Large intestine (tissue), 12 donors: ENCODE results near the gene TMPRSS6. TPM values are rescaled to one million over a fixed set of nuclear protein-coding genes. Genes with fewer than 3 reads are reported as not detected.

Source experiments
- DNase-seq, 2 donors: peaks; one replicate each; pipeline versions ENCODE4 v3.0.0 to v3.0.0-alpha.2; 2013
- H3K27ac ChIP-seq: one replicate; pipeline ENCODE4 v1.5.1; 2013; ENCODE audit warnings: low read length
- H3K27me3 ChIP-seq: 2 replicates; pipeline ENCODE4 v1.6.1; 2013; ENCODE audit warnings: low read length; ENCODE audit not compliant: control insufficient read depth, insufficient read depth
- H3K36me3 ChIP-seq: 2 replicates; pipeline ENCODE4 v1.6.1; 2013; ENCODE audit warnings: low read length; ENCODE audit not compliant: control insufficient read depth, insufficient read depth
- H3K4me1 ChIP-seq: one replicate; pipeline ENCODE4 v1.6.1; 2013; ENCODE audit warnings: low read length; ENCODE audit not compliant: control insufficient read depth, insufficient read depth
- H3K4me3 ChIP-seq: one replicate; pipeline ENCODE4 v1.5.1; 2013; ENCODE audit warnings: low read length
- H3K9me3 ChIP-seq: one replicate; pipeline ENCODE4 v1.6.1; 2013; ENCODE audit warnings: mild to moderate bottlenecking, low read depth, low read length, moderate library complexity; ENCODE audit not compliant: control insufficient read depth
- WGBS: methylation state at CpG from one replicate; pipeline ENCODE4 v1.1.5; 2013; ENCODE audit warnings: low lambda C conversion rate; ENCODE audit not compliant: insufficient coverage; 5-methylcytosine and 5-hydroxymethylcytosine counted together
- long read RNA-seq, 11 donors: transcript quantifications; one replicate each; lab custom pipeline, GENCODE V29; 2026
- polyA plus RNA-seq: library from polyadenylated mRNA; unstranded; fragments of 120-200 nt; gene quantifications from one replicate; pipeline ENCODE4 v1.2.1, GENCODE V29; 2013

The TMPRSS6 gene
- polyA plus RNA-seq, result 3.8 TPM
- long read RNA-seq, donor 1, result 0 reads
- long read RNA-seq, donor 2, result 0 reads
- long read RNA-seq, donor 3, result 0 reads
- long read RNA-seq, donor 4, result 0 reads
- long read RNA-seq, donor 5, result 0 reads
- long read RNA-seq, donor 6, result 0 reads
- long read RNA-seq, donor 7, result 0 reads
- long read RNA-seq, donor 8, result 0 reads
- long read RNA-seq, donor 9, result 0 reads
- long read RNA-seq, donor 10, result 0 reads
- long read RNA-seq, donor 11, result 0 reads

DNA sequence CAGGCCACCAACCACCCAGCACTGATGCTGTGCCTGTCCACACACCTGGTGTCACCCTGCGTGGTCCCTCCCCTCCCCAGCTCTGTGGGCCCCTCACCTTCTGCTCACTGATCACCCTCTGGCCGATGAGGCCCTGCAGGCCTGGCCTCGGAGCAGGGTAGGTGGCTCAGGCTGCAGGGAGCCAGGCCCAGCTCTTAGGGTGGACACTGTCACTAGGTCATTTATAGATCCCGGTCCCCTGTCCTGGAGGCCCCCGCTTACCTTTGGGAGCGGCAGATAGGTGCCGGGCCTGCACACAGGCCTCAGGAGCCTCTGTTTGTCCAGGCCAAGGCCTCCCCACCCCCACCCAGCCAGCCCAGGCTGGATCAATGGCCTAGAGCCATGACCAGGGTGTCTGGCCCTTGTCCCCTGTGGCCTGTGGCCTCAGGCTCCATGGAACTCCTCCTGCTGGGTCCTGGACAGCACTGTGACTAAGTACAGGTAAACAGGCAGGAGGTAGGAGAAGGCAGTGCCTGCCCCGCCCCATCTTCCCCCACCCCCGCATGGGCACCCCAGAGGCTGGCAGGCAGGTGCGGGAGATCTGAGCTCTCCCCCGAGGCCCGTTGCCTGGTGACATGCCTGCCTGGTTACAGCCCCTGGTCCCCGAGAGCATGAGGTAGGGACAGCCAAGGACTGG lies at the start of gene TMPRSS6:
TMPRSS6 (minus strand) TSS at position 472 of the 676 bp plus-strand sequence. CDS start 6,296 bp downstream, outside the sequence.
- H3K27ac ChIP-seq, result peak within 1 kb of the TSS; percentile 33
- no CpG with 5 or more reads among the region's 13 CpGs for WGBS

DNA sequence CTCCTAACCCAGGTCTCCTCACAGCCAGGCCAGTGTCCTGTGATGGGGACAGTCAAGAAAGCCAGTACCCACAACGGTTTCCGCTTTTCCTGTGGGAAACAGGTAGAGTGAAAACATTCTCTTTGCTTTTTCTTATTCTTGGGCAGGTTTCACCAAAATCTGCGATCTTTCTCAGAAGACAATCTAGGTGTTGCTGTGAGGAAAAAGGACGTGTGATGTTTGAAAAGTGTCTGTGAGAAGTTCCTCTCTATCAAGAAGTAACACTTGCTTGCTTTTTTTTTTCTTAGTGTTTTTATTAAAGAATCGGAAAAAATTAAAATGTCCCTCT lies 49.4 kb upstream of the TMPRSS6 start:
- DNase-seq, result no peak
- H3K4me3 ChIP-seq, result no peak overlapping the region
- no peaks in the 10 kb centered on the region for H3K9me3 ChIP-seq
- no peaks in the 10 kb centered on the region for H3K27me3 ChIP-seq
- H3K36me3 ChIP-seq, result no peaks in the 10 kb centered on the region
- 90% methylated on average over 2 of the region's 5 CpGs for WGBS
- H3K4me1 ChIP-seq, result peaks cover 4% of the 10 kb centered on the region
- H3K27ac ChIP-seq, result no peak overlapping the region

More for the DNA sequence above, at the start of gene TMPRSS6:
- Histone ChIP-seq H3K4me1 (peaks cover 26% of the 10 kb centered on the region), H3K9me3 (peaks cover 4% of the 10 kb centered on the region), H3K36me3 (no peaks in the 10 kb centered on the region), H3K27me3 (no peaks in the 10 kb centered on the region), H3K4me3 (no peak within 1 kb of the TSS)
- DNase-seq, result peak in 1 of 2 donors; percentile 52

DNA sequence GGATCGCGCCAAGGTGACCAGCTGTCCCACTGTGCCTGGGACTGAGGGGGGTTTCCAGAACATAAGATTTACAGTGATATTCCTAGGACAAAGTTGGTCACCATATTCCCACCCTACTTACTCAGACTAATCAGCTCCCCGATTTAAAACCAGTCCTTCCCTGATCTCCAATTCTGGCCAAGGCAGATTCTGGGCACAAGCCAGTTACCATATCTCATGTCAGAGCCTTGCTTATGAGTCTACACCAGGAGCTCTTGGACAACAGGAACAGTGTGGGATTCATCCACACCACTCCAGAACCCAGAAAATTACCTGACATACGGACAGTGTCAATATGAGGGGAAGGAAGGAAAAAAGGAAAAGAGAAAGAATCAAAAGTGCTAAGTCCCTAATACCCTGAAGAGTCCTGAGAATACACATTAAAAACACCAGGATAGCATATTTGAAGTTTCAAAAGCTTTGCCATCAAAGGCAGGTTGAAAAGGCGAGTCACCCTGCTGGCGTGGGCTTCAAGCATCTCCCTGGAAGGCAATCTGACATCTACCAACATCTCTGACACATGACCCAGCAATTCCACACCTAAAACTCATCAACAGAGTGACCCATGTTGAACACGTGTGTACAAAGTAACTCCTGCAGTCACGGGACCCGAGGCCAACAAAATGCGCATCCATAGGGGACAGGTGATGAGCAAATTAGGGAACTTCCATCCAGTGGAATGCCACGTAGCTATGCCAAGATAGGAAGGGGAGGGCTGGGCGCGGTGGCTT lies 48.2 kb upstream of the TMPRSS6 start:
- 100% methylated on average over 1 of the region's 13 CpGs for WGBS
- Histone ChIP-seq H3K9me3 (no peaks in the 10 kb centered on the region), H3K4me1 (peaks cover 4% of the 10 kb centered on the region), H3K27me3 (no peaks in the 10 kb centered on the region), H3K36me3 (no peaks in the 10 kb centered on the region), H3K27ac (no peak overlapping the region), H3K4me3 (no peak overlapping the region)
- no peak for DNase-seq

DNA sequence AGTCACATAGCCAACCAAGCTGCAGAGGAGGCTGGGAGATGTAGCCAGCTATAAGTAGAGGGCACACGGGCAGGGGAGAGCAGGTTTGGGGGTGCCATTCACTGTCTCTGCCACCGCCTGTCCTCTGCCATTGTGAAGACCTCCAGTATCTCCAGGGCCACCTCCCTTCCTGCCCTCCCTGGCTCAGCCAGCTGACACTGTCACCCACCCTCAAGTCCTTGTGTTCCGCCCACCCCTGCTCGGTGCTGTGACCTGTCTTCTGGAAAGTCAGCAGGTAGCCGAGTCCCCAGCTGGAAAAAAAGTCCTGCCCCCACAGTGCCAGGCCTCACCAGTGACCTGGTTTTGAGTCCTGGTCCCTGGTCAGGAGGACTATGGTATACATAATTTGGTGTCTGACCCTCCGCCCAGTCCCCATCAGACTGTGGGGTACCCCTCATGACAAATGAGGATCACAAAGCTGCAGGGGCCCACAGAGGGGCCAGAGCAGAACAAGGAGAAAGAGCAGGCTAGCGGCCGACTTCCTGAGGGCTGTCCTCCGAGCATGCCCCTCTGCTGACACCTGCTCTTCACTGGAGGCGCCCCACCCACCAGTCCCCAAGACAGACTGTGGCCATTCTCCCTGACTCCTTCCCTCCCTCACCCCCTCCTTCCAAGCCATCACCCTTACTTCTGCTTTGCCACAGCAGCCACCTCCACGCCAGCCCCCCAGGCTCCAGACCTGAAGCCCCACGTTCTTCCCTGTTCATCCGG lies 47.3 kb upstream of the TMPRSS6 start:
- H3K9me3 ChIP-seq, result no peaks in the 10 kb centered on the region
- no peaks in the 10 kb centered on the region for H3K27me3 ChIP-seq
- no peaks in the 10 kb centered on the region for H3K4me1 ChIP-seq
- DNase-seq, result no peak
- no peaks in the 10 kb centered on the region for H3K36me3 ChIP-seq
- no peak overlapping the region for H3K4me3 ChIP-seq
- no CpG with 5 or more reads among the region's 13 CpGs for WGBS
- no peak overlapping the region for H3K27ac ChIP-seq

DNA sequence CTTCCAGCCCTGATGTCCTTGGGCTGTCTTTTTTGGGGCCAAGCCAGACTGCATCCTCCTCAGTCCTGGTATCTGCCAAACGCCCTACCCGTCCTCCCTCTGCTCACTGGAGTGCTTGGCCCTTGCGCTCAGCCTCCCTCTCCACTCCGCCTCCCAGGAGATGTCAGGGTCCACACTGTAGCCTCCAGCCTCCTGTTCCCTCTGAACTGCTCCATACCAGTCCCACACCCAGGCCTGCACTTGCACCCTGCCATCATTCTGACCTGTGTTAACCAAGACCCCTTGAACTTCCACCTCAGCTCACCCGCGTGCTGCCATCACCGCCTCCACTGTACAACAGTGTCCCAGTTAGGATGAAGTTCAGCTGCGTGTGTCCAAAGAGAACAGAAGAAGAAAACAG lies 46.5 kb upstream of the TMPRSS6 start:
- WGBS, result no CpG with 5 or more reads among the region's 8 CpGs
- no peaks in the 10 kb centered on the region for H3K4me1 ChIP-seq
- no peaks in the 10 kb centered on the region for H3K27me3 ChIP-seq
- H3K4me3 ChIP-seq, result no peak overlapping the region
- DNase-seq, result no peak
- no peaks in the 10 kb centered on the region for H3K36me3 ChIP-seq
- H3K9me3 ChIP-seq, result no peaks in the 10 kb centered on the region
- H3K27ac ChIP-seq, result no peak overlapping the region

DNA sequence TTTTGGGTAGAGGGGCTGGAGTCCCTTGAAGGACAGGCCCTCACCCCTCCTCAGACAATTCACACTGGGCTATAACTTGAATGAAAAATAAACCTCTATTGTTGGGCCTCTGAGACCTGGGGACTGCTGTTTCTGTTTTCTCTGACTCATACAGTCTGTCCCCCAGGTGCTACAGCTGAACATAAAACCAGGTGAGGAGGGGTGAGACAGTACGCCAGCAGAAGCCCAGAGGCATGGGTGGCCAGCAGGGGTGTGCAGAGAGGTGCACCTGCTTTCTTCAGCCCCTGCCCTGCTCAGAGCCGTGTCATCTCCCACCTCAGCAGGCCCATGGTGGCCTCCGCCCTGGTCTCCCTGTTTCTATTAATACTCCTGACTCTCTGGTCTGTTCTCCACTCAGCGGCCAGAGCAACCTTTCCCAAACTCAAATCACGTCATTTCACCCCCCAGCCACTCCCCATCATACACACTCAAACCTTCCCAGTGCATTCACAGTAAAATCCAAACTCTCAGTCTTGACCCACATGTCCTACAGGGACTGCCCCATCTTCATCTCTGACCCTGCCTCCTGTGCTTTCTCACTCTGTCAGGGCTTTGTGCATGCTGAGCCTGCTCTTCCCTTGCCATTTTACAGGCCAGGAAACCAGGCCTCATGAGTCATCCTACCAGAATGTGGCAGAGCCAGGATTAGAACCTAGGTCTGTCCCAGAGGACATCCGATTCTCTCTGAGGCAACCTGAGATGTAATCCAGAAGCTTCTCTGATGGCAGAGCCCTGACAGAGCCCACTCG lies 45.6 kb upstream of the TMPRSS6 start:
- no peak for DNase-seq
- Histone ChIP-seq H3K27ac (no peak overlapping the region), H3K36me3 (no peaks in the 10 kb centered on the region), H3K4me1 (no peaks in the 10 kb centered on the region), H3K4me3 (no peak overlapping the region), H3K9me3 (no peaks in the 10 kb centered on the region), H3K27me3 (no peaks in the 10 kb centered on the region)
- 80% methylated on average over 1 of the region's 7 CpGs for WGBS

DNA sequence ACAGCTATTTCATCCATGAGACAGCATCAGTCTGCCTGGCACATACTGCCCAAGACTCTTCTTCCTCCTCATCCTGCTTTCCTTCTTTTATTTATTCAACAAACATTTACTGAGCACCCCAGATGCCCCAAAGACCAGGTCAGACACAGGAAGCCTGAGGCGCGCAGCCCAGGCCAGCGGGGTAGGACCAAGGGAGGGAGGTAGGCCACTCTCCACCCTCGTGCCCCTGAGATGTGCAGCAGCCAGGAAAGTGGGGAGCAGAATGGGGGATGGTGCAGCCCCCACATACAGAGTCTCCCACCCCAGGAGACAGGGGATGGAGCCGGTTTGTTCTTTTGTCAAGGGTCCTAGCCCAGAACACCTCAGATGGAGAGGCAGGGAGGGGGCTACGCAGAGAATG lies 44.4 kb upstream of the TMPRSS6 start:
- Histone ChIP-seq H3K9me3 (no peaks in the 10 kb centered on the region), H3K36me3 (no peaks in the 10 kb centered on the region), H3K27me3 (no peaks in the 10 kb centered on the region), H3K4me3 (no peak overlapping the region), H3K4me1 (no peaks in the 10 kb centered on the region), H3K27ac (no peak overlapping the region)
- no peak for DNase-seq
- no CpG with 5 or more reads among the region's 6 CpGs for WGBS

DNA sequence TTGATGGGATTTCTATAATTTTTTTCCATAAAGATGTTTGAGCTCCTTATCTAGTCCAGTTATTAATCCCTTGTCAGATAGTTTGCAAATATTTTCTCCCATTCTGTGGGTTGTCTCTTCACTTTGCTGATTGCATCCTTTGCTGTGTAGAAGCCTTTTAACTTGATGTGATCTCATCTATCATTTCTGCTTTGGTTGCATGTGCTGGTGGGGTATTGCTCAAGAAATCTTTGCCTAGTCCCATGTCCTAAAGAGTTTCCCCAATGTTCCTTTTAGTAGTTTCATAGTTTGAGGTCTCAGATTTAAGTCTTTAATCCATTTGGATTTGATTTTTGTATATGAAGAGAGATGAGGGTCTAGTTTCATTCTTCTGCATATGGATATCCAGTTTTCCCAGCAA lies 41.9 kb upstream of the TMPRSS6 start:
- no peak overlapping the region for H3K27ac ChIP-seq
- H3K4me1 ChIP-seq, result no peaks in the 10 kb centered on the region
- H3K27me3 ChIP-seq, result no peaks in the 10 kb centered on the region
- DNase-seq, result no peak
- no peaks in the 10 kb centered on the region for H3K9me3 ChIP-seq
- no peak overlapping the region for H3K4me3 ChIP-seq
- H3K36me3 ChIP-seq, result no peaks in the 10 kb centered on the region

DNA sequence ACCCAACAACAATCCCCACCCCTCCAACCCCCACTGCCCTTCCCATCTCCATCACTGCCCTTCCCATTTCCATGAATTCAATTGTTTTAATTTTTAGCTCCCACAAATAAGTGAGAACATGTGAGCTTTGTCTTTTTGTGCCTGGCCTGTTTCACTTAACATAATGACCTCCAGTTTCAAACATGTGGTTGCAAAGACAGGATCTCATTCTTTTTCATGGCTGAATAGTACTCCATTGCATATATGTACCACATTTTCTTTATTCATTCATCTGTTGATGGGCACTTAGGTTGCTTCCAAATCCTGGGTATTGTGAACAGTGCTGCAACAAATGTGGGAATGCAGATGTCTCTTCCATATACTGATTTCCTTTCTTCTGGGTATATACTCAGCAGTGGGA lies 41.2 kb upstream of the TMPRSS6 start:
- Histone ChIP-seq H3K36me3 (no peaks in the 10 kb centered on the region), H3K4me3 (no peak overlapping the region), H3K27me3 (no peaks in the 10 kb centered on the region), H3K27ac (no peak overlapping the region), H3K9me3 (no peaks in the 10 kb centered on the region), H3K4me1 (no peaks in the 10 kb centered on the region)
- no peak for DNase-seq
